Mesothelial cell of epicardium (in vitro differentiated cells): ENCODE data around the gene ABLIM3. TPM values are rescaled to one million over a fixed set of nuclear protein-coding genes. Genes with fewer than 3 reads are reported as not detected.

Experiments
- DNase-seq, 2 experiments: peaks; one replicate each; pipeline ENCODE4 v3.0.0; 2021; ENCODE audit warnings: low spot score in 2 of 2; ENCODE audit not compliant: unreplicated experiment in 2 of 2
- H3K27ac Mint-ChIP-seq: 2 replicates; pipeline ENCODE4 v1.8.0; 2021; ENCODE audit warnings: mixed read lengths
- H3K27me3 Mint-ChIP-seq: 2 replicates; pipeline ENCODE4 v1.8.0; 2021; ENCODE audit warnings: low read depth, mixed read lengths
- H3K36me3 Mint-ChIP-seq: 2 replicates; pipeline ENCODE4 v1.8.0; 2021; ENCODE audit warnings: mixed read lengths
- H3K4me1 Mint-ChIP-seq: 2 replicates; pipeline ENCODE4 v1.8.0; 2021; ENCODE audit warnings: mixed read lengths
- H3K4me3 Mint-ChIP-seq: 2 replicates; pipeline ENCODE4 v1.8.0; 2021; ENCODE audit warnings: mild to moderate bottlenecking, moderate library complexity, mixed read lengths
- H3K9me3 Mint-ChIP-seq: 2 replicates; pipeline ENCODE4 v1.8.0; 2021; ENCODE audit warnings: mixed read lengths
- CTCF ChIP-seq: fragments of 200-600 bp; sonication (generic); IDR thresholded peaks from one replicate; pipeline ENCODE4 v1.5.0; 2021; ENCODE audit warnings: antibody characterized with exemption; ENCODE audit not compliant: unreplicated experiment
- total RNA-seq: library from RNA; stranded (reverse); gene quantifications from 3 replicates; pipeline ENCODE4 v1.2.1, GENCODE V29; 2021

Gene ABLIM3
- total RNA-seq, 1 donor from 2014 or later = 0.27 TPM

- H3K27ac Mint-ChIP-seq = no peak overlapping the region
- no peak for TF ChIP-seq CTCF
- no peaks in the 10 kb centered on the region for H3K4me1 Mint-ChIP-seq
- no peaks in the 10 kb centered on the region for H3K36me3 Mint-ChIP-seq
- H3K9me3 Mint-ChIP-seq = no peaks in the 10 kb centered on the region
- DNase-seq = no peak
- no peak overlapping the region for H3K4me3 Mint-ChIP-seq
- H3K27me3 Mint-ChIP-seq = peaks cover 15% of the 10 kb centered on the region
These were observed 142.6 kb downstream of the ABLIM3 start for GRCh38 chr5:149283626-149284480.

- Mint-ChIP-seq H3K27ac (no peak overlapping the region), H3K9me3 (no peaks in the 10 kb centered on the region), H3K4me3 (no peak overlapping the region), H3K27me3 (peaks cover 12% of the 10 kb centered on the region), H3K36me3 (no peaks in the 10 kb centered on the region), H3K4me1 (no peaks in the 10 kb centered on the region)
- no peak for DNase-seq
- no peak for TF ChIP-seq CTCF
These were observed 143.2 kb downstream of the ABLIM3 start for GRCh38 chr5:149284501-149284900.

GRCh38 chr5:149285153-149285552, 143.9 kb downstream of the ABLIM3 start:
- TF ChIP-seq CTCF = no peak
- peaks cover 8% of the 10 kb centered on the region for H3K27me3 Mint-ChIP-seq
- H3K36me3 Mint-ChIP-seq = no peaks in the 10 kb centered on the region
- no peak for DNase-seq
- no peaks in the 10 kb centered on the region for H3K9me3 Mint-ChIP-seq
- H3K4me3 Mint-ChIP-seq = no peak overlapping the region
- H3K27ac Mint-ChIP-seq = no peak overlapping the region
- no peaks in the 10 kb centered on the region for H3K4me1 Mint-ChIP-seq

- H3K27me3 Mint-ChIP-seq = peaks cover 8% of the 10 kb centered on the region
These were observed 147.1 kb downstream of the ABLIM3 start for GRCh38 chr5:149288436-149288835.

GRCh38 chr5:149289301-149289700, 148.0 kb downstream of the ABLIM3 start:
- H3K27me3 Mint-ChIP-seq = peaks cover 6% of the 10 kb centered on the region
- H3K4me1 Mint-ChIP-seq = no peaks in the 10 kb centered on the region
- H3K36me3 Mint-ChIP-seq = no peaks in the 10 kb centered on the region
- H3K27ac Mint-ChIP-seq = no peak overlapping the region
- DNase-seq = no peak
- no peak overlapping the region for H3K4me3 Mint-ChIP-seq
- TF ChIP-seq CTCF = no peak
- H3K9me3 Mint-ChIP-seq = no peaks in the 10 kb centered on the region

More at GRCh38 chr5:149288436-149288835, 147.1 kb downstream of the ABLIM3 start:
- no peak for DNase-seq
- H3K9me3 Mint-ChIP-seq = no peaks in the 10 kb centered on the region
- no peaks in the 10 kb centered on the region for H3K36me3 Mint-ChIP-seq
- TF ChIP-seq CTCF = no peak
- H3K4me3 Mint-ChIP-seq = no peak overlapping the region
- no peak overlapping the region for H3K27ac Mint-ChIP-seq
- no peaks in the 10 kb centered on the region for H3K4me1 Mint-ChIP-seq
